PC-3 (cell line): ENCODE data around the gene LIN54.

ENCODE experiments used
- CTCF ChIP-seq: fragments of 300-600 bp; sonication (generic); conservative IDR thresholded peaks from 2 replicates; pipeline ENCODE4 v1.5.1; 2017; ENCODE audit warnings: antibody characterized with exemption, low read depth, mild to moderate bottlenecking, low read length
- EZH2 ChIP-seq: fragments of 300-600 bp; sonication (generic); IDR thresholded peaks from one replicate; pipeline ENCODE4 v1.6.1; 2017; ENCODE audit warnings: antibody characterized with exemption, mild to moderate bottlenecking, low read length; ENCODE audit not compliant: unreplicated experiment
- EZH2phosphoT487 ChIP-seq: fragments of 300-600 bp; sonication (generic); IDR thresholded peaks from 2 replicates; pipeline ENCODE4 v1.6.1; 2018; ENCODE audit warnings: mild to moderate bottlenecking, antibody characterized with exemption, low read length, borderline replicate concordance

- TF ChIP-seq CTCF: no peak
- no peak for TF ChIP-seq EZH2
- no peak for TF ChIP-seq EZH2phosphoT487
These were observed 121.3 kb downstream of the LIN54 start for GRCh38 chr4:82889287-82889686.
